ENCODE data around the gene DYRK2.
"Not testable (repeated sequence)": the region's sequence is repeated elsewhere in the genome, so short reads cannot be mapped to it uniquely, and the experiment has no call there.

Gene DYRK2

DNA sequence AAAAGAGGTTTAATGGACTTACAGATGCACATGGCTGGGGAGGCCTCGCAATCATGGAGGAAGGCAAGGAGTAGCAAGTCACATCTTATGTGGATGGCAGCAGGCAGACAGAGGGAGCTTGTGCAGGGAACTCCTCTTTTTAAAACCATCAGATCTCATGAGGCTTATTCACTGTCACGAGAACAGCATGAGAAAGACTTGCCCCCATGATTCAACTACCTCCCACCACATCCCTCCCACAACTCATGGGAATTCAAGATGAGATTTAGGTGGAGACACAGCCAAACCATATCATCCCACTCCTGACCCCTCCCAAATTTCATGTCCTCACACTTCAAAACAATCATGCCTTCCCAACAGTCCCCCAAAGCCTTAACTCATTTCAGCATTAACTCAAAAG lies 24.0 kb downstream of the DYRK2 start:
- not testable (repeated sequence) for DNase-seq

- not testable (repeated sequence) for DNase-seq
Measured at GRCh38 chr12:67673509-67673908, 25.0 kb downstream of the DYRK2 start.

DNA sequence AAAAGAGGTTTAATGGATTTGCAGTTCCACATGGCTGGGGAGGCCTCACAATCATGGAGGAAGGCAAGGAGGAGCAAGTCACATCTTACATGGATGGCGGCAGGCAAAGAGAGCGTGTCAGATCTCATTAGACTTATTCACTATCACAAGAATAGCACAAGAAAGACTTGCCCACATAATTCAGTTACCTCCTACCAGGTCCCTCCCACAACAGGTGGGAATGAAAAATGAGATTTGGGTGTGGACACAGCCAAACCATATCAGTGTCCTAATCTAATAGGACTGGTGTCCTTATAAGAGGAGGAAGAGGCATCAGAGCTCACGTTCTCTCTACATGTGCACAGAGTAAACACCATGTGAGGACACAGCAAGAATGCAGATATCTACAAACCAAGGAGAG lies 25.9 kb downstream of the DYRK2 start:
- no peak for DNase-seq

GRCh38 chr12:67676624-67677023 lies 28.1 kb downstream of the DYRK2 start:
- no peak for DNase-seq

- no peak for DNase-seq
Measured at GRCh38 chr12:67677166-67677565, 28.6 kb downstream of the DYRK2 start.

DNA sequence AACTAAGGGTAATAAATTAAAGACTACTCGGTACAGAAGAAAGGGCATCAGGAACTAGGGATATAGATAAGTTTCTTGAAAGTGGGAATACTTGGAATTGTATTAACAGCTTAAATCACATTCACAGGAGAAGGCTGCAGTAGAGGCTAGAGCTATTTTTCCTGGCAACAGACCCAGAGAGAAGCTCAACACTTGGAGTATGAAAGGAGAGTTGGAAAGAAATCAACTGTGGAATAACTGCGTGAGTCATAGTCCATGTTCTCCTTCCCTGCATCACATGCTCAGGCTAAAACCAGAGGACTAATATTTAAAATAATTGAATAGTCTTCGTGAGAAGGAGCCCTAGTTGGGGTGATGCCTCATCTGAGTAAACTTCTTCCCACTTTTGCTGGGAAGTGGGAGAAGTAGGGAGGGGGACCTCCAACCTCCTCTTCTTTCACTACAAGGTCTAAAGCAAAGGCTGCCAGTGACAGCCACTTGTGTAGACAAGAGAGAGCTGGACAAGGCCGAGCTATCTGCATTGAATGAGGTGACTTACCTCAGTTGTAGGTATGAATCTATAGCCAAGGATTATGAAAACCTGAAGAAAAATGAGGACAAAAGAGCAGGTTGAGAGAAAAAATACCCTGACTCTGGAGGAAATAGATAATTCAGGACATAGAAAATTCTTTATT lies 32.7 kb downstream of the DYRK2 start:
- no peak for DNase-seq

GRCh38 chr12:67681941-67682620 lies 33.5 kb downstream of the DYRK2 start:
- no peak for DNase-seq

- no peak for DNase-seq
Measured at GRCh38 chr12:67689385-67689784, 40.8 kb downstream of the DYRK2 start.

- no peak for DNase-seq
Measured at GRCh38 chr12:67690656-67691055, 42.1 kb downstream of the DYRK2 start.

GRCh38 chr12:67691220-67691619 lies 42.7 kb downstream of the DYRK2 start:
- no peak for DNase-seq

GRCh38 chr12:67692135-67692534 lies 43.6 kb downstream of the DYRK2 start:
- no peak for DNase-seq

DNA sequence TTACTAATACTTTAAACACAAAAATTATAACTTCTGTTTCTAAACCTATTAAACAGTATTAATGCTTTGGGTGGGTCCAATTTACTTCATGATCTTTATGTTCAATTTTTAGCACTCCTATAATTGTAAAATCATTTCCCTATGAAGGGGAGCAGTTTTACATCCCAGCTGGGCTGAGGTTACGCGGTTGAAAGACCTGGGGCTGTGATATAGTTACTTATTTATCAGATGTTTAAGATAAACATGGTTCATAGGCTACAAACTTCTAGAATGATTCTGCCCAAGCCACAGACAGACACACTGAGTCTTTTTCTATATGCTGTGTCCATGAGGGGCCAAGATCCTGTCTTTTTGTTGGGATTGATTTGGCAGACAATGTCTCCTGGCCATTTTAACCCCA lies 44.4 kb downstream of the DYRK2 start:
- DNase-seq: no peak

- DNase-seq: no peak
Measured at GRCh38 chr12:67693894-67694293, 45.3 kb downstream of the DYRK2 start.

GRCh38 chr12:67694306-67694900 lies 45.9 kb downstream of the DYRK2 start:
- DNase-seq: no peak

GRCh38 chr12:67695974-67696373 lies 47.4 kb downstream of the DYRK2 start:
- DNase-seq: no peak

- no peak for DNase-seq
Measured at GRCh38 chr12:67697443-67697842, 48.9 kb downstream of the DYRK2 start.

DNA sequence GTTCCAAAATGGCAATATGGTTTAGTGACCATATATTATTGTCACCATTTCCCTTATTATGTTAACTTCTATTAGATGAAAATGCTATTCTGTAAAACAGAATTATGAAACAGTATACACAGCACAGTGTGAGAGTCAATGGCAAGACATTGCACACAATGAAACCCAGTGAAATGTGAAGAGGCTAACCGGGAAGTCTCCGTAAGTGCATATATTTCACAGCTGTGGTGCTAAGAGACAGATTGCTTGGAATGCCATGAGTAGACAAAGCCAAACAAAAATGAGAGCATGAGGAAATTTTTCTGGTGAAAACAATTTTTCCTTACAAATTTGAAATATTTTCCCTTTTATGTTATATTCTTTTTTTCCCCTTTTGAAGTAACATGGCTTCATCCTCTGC lies 49.4 kb downstream of the DYRK2 start:
- no peak for DNase-seq

DNA sequence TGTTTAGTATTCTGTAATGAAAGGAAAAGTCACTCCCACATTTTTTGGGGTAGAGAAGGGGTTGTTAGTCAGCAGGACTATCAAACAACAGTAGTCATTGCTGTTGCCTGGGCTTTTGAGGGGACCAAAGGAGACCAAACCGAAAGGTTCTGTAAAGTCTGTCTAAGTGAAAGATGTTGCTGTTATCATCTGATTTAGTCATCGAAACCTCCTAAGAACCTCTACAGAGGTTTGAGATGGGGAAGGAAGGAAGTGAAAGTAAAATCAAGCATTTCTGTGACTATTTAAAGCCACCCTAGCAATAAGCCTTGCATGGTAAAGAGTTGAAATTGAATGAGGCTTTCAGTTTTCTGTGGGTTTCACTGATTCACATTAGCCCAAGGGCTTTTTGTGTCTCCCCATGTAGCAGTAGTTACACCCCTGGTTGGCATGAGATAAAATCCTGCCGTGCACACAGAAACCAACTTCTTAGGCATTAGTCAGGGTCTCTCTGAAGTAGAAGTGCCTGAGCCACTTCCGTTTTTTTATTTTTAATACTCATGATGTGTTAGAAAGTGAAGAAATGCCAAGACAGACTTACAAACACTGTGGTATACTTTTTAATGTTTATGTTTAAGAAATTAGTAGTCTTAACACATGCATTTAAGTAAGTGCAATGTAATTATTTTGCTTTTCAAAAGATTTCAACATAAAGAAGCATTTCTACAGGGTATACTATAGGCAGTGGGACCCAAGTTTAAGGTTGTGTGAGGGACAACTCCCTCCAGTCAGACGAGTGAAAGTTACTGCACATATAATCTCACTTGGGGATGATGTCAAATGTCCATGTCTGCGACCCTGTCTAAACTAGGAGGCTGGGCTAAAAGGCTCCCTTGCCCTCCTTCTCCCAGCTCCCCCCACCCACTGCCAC lies 50.4 kb downstream of the DYRK2 start:
- DNase-seq: peak; percentile 28

DNA sequence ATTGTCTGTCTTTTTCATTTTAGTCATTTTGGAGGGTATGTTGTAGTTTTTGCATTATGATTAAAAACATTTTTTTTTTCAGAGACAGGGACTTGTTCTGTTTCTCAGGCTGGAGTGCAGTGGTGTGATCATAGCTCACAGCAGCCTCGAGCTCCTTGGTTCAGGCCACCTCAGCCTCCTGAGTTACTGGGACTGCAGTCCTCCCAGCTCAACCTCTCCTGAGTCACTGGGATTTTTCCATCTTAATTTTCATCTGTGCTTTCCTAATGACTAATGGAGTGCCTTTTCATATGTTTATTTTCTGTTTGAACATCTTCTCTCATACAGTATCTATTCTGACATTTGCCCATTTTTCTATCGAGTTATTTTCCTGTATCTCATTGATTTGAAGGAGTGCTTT lies 52.6 kb downstream of the DYRK2 start:
- no peak for DNase-seq

GRCh38 chr12:67702136-67702535 lies 53.6 kb downstream of the DYRK2 start:
- DNase-seq: no peak

DNA sequence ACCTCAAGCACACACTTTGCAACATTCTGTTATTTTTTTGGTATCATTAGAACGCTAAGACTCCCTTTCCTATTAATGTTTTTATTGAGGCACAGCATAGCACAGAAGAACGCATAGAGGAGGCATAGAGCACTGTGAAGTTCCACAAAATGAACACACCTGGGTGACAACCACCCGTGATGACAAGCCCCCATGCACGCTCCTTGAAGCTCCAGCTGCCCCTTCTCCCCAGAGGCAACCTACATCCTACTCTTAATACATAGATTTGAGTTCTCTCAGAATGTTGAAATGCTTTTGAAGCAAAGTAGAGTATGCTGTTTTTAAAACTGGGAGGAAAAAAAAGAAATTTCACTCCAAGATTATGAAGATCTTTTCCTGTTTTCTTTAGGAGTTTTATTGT lies 55.5 kb downstream of the DYRK2 start:
- DNase-seq: no peak

DNA sequence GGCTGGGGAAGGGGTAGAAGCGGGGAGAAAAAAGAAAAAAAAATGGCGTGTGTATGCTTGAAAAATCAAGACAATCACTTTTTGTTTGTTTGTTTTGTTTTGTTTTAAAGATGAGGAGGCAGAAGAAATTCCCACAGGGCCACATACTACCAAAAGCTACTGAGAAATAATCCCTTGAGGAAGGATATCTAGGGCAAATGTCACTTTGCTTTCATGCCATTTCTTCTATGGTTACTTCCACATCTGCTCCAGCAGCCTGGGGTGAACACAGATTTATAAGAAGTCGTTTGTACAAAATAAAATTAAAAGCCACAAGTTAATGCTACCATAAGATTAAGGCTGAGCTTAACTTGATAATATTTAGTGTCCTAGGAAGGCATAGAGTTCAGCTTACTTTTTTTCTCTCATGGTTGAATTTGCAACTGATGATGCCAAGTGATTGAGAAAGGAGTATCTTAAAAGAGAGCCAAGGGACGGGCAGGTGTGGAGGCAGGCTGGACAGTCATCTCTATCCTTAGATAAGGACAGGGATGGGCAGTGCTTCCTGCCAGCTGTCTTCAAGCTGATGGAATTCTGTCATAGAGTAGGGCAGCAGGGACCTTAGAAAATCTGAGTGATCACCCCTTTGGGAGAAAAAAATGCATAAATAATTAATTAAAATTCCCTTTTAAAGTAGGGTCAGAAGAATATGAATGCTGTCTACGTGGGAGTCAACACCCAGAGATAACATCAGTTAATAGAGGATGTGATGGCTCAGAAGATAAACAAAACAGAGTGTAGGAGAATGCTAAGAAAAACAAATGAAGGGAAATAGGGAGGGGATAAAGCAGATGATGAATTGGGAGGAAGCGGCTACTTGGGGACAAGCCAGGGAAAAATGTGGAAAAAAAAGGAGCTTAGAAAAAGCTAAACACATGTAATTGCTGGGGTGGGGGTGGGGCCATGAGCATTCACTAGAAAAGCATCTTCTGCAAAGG lies 57.1 kb downstream of the DYRK2 start:
- DNase-seq: no peak
